SK-N-SH (cell line): ENCODE measurements around the gene PUM1.

Experiments
- CTCF ChIP-seq: fragments of 200-600 bp; sonication (generic); IDR thresholded peaks from 2 replicates; pipeline ENCODE4 v1.6.1; 2017; ENCODE audit warnings: antibody characterized with exemption, mild to moderate bottlenecking, moderate library complexity
- EP300 ChIP-seq, 2 experiments: IDR thresholded peaks; 2 replicates each; pipeline versions ENCODE4 v1.4.0 to v1.6.1; 2012; ENCODE audit warnings: borderline replicate concordance in 1 of 2, low read depth in 1 of 2, low read length in 1 of 2

- TF ChIP-seq CTCF (no peak), EP300 (IDR thresholded peaks at IDR 0.05; ENCODE audit: borderline replicate concordance in 1 of 2, low read depth in 1 of 2, low read length in 1 of 2) (no peak)
Observed at GRCh38 chr1:30950700-30951099, 114.8 kb downstream of the PUM1 start.
